C4-2B (cell line): Measurements from ENCODE around the gene NCOA1.

Experiments used
- H3K27ac ChIP-seq: fragments of 450-650 bp; 2 replicates; pipeline ENCODE4 v1.5.1; 2017
- ZFX ChIP-seq: fragments of 450-650 bp; IDR thresholded peaks from 2 replicates; pipeline ENCODE4 v1.6.1; 2017
- TF ChIP-seq, protein P1 (sequence below): fragments of 450-650 bp; conservative IDR thresholded peaks from 2 replicates; pipeline ENCODE4 v1.5.1; 2017; ENCODE audit warnings: mild to moderate bottlenecking

Gene NCOA1

DNA sequence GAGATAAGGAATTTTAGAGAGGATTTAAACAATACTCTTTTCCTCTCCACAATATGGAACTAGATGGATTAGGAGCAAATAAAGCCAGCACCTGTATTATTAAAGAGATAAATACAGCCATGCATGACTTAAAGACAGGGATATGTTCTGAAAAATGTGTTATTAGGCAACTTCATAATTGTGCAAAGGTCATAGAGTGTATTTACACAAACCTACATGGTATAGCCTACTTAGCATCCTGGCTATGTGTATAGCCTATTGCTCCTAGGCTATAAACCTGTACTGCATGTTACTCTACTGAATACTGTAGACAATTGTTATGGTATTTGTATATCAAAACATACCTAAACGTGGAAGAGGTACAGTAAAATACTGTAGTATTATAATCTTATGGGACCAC lies 249.1 kb downstream of the NCOA1 start:
- H3K27ac ChIP-seq: no peak overlapping the region
- TF ChIP-seq ZFX: no peak
- TF ChIP-seq, protein P1, sequence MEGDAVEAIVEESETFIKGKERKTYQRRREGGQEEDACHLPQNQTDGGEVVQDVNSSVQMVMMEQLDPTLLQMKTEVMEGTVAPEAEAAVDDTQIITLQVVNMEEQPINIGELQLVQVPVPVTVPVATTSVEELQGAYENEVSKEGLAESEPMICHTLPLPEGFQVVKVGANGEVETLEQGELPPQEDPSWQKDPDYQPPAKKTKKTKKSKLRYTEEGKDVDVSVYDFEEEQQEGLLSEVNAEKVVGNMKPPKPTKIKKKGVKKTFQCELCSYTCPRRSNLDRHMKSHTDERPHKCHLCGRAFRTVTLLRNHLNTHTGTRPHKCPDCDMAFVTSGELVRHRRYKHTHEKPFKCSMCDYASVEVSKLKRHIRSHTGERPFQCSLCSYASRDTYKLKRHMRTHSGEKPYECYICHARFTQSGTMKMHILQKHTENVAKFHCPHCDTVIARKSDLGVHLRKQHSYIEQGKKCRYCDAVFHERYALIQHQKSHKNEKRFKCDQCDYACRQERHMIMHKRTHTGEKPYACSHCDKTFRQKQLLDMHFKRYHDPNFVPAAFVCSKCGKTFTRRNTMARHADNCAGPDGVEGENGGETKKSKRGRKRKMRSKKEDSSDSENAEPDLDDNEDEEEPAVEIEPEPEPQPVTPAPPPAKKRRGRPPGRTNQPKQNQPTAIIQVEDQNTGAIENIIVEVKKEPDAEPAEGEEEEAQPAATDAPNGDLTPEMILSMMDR: no peak

DNA sequence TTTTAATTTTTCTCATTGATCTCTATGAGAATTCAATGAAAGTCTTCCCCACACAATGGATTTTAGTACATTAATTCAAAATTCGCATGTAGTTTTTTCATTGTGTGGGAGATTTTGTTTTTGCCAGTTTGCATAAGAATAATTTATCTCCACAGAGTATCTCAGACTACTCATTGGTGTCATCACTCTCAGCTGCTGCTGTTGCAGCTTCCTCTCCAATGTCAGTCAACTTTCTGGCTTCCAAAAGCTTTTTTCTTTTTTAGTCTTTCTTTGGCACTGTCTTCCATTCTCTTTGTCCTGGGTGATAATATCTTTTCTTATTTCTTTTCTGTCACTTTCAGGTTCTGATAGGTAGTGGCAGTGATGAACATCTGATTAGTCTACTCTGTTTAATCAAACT lies 251.7 kb downstream of the NCOA1 start:
- no peak for TF ChIP-seq ZFX
- H3K27ac ChIP-seq: no peak overlapping the region

DNA sequence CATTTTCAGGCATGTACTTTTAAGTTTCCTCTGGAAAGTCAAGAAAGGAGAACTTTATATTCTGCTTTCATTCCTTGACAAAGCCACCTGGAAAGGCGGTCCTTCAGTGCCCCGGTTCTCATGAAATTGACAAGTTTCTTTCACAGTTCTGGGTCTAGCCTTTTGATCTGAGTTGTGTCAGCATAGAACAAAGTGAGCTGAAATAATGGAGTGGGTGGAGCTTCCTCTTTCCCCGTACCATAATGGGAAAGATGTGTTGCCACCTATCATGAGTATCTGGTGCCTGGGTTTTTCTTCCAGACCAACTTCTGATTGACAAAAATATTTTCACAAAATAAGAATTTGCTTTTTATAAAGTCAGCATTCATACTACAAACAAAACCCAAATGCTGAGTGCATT lies 252.9 kb downstream of the NCOA1 start:
- no peak overlapping the region for H3K27ac ChIP-seq

DNA sequence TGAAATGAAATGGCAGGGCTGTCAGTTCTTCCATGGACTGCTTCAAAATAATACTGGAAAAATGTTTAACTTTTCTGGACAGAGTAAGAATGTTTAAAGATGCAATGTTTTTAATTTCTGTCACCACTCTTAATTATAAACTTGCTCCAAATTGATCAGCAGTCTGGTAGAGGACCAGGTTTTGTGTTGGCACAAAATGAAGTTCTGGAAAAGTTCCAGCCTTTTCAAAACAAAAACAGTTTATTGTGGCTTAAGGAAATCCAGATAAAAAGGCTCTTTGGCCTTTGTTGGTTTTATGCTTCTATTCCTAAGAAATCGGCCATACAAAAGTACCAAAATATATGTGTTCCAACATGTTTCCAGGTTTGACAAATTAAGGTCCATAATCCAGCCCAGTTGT lies 253.3 kb downstream of the NCOA1 start:
- H3K27ac ChIP-seq: no peak overlapping the region
- TF ChIP-seq ZFX: no peak
- TF ChIP-seq, protein P1: no peak

More for the DNA sequence above, 252.9 kb downstream of the NCOA1 start:
- no peak for TF ChIP-seq ZFX
- TF ChIP-seq, protein P1: no peak

GRCh38 chr2:24745825-24746224 lies 254.8 kb downstream of the NCOA1 start:
- TF ChIP-seq ZFX: no peak
- TF ChIP-seq, protein P1: no peak
- no peak overlapping the region for H3K27ac ChIP-seq

DNA sequence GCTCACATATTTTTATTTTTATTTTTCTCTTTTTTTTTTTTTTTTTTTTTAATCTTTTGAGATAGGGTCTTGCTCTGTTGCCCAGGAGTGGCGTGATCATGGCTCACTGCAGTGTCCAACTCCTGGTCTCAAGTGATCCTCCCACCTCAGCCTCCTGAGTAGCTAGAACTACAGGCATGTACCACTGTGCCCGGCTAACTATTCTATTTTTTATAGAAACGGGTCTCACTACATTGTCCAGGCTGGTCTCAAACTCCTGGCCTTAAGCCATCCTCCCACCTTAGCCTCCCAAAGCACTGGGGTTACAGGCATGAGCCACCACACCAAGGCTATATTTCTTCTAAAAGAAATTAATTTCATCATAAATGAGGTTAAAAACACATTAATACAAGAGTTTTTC lies 256.2 kb downstream of the NCOA1 start:
- H3K27ac ChIP-seq: no peak overlapping the region
- no peak for TF ChIP-seq ZFX
- TF ChIP-seq, protein P1: no peak

DNA sequence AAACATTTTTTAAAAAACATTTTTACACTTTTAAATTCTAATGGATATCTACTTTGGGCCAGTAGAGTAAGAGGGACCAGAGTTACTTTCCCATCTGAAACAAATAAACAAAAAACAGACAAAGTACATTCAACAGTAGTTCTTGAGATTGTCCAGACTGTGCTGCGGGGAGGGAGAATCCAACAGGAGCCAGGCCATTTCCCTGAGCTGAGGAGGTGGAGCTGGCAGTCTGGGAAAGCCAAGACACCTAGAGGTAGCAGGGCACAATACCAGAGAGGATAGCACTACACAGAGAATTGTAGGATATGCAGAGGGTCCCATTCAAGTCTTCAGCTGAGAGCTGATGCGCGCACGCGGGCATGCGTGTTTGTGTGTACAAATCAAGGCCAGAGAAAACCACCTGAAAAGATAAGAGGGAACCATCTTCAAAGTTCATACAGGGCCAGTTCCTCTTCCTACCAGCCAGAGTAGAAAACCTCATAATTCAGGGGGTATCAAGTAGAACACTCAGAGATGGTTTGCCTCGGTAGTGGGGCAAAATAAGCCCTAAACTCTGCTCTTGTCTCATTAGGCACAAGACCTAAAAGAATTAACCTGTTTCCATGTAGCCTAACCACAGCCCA lies 258.1 kb downstream of the NCOA1 start:
- no peak overlapping the region for H3K27ac ChIP-seq
- TF ChIP-seq, protein P1: no peak
- TF ChIP-seq ZFX: no peak

DNA sequence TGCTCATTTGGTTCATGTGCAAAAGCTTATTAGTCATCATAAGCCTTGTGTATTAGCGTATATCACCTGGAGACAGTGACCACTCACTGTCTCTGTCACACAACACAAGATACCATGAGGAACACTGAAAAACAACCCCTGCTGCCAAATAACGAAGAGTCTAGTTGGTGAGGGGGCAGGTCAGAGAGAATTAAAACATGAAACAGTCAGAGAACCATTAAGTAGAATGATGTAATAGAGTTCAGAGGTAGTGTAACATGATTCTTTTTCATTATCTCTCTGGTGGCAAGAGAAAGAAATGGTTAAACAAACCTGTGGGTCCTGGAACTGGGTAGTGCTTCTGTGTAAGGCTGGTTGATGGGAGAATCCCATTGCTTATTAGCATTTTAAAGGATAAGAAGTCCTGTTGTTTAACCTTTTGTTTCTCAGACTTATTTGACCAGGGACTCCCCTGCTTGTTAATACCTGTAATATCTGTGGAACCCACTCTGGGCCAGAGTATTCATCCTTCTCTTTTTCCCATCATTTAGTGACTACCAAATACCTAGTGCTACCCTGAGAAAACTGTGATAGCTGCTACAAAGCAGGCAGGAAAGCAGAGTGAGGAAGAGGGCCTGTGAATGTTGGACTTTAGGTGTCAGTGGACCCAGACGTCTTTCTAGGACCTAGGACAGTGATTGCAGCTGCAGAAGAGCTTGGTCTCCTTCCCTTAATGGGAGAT lies 264.1 kb downstream of the NCOA1 start:
- TF ChIP-seq, protein P1: no peak
- no peak for TF ChIP-seq ZFX
- H3K27ac ChIP-seq: no peak overlapping the region
